GM19240 (cell line): ENCODE data around the gene CYLD.

Source experiments
- DNase-seq: peaks from one replicate; pipeline ENCODE4 v3.0.0; 2011; ENCODE audit warnings: low spot score; ENCODE audit not compliant: insufficient read length

CYLD gene

GRCh38 chr16:50739031-50739430 lies 2.9 kb upstream of the CYLD start:
- no peak for DNase-seq

- no peak for DNase-seq
These were observed 1.1 kb upstream of the CYLD start for GRCh38 chr16:50740736-50741135.

GRCh38 chr16:50741225-50741780 lies 583 bp upstream of the CYLD start:
- no peak for DNase-seq

- no peak for DNase-seq
These were observed 802 bp downstream of the CYLD start for GRCh38 chr16:50742576-50743200.

- no peak for DNase-seq
These were observed 1.8 kb downstream of the CYLD start for GRCh38 chr16:50743581-50744225.

DNA sequence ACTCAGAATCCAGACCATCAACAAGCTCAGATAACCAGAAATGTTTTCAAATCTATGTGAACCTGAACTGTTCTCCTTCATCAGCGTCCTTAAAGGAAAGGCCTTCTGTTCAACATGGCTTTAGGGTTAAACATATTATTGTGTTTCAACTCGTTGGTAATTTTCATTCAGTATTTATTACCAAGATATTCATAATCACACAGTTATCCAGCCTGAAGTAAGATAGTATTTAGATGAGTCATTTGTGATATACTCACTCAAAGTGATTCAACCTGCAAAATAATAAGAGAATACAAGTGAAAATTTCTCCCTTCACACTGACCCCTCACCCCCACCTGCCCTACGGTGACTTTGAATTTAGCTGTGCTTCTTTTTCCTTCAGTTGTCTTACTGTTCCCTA lies 3.0 kb downstream of the CYLD start:
- no peak for DNase-seq

GRCh38 chr16:50745940-50746339 lies 4.1 kb downstream of the CYLD start:
- DNase-seq, result no peak

DNA sequence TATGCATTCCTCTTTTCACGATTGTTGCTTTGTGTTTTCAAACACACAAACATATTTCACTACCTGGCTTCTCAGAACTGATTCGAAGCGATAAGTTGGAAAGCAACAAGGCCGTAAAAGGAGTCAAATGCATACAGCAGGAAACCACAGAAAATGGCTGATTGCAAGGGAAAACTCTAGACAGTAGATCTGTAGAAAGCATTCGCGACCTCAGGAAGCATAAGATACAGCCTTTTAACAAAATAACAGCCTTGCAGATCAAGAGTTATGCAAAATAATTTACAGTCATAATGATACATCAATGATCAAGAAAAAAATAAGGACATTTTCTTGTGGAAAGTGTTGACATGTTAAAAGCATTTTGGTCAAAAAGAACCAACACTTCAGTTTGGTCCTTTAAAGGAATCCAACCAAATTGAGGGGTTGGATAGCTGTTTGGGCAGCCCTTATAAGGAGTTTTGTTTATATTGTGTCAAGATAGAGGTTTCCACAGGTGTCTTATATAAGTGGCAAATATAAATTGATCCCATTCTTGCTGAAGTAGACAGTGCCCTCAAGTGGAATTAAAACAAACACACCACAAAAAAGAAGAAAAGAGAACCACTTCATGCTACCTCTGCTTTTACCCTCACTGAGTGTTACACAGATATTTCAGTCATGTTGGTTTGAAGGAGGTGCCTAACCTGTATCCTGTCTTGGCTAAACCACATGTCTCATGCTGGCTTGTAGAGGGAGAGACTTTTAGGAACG lies 5.5 kb downstream of the CYLD start:
- DNase-seq, result no peak

DNA sequence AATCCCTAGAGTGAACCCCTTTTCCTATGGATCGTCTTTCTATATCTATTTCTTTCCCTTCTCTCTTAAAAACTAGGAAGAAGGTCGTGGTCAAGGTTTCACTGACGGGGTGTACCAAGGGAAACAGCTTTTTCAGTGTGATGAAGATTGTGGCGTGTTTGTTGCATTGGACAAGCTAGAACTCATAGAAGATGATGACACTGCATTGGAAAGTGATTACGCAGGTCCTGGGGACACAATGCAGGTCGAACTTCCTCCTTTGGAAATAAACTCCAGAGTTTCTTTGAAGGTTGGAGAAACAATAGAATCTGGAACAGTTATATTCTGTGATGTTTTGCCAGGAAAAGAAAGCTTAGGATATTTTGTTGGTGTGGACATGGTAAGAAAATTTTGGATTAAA lies 9.6 kb downstream of the CYLD start:
- DNase-seq, result no peak

GRCh38 chr16:50752471-50753235 lies 10.8 kb downstream of the CYLD start:
- DNase-seq, result no peak

DNA sequence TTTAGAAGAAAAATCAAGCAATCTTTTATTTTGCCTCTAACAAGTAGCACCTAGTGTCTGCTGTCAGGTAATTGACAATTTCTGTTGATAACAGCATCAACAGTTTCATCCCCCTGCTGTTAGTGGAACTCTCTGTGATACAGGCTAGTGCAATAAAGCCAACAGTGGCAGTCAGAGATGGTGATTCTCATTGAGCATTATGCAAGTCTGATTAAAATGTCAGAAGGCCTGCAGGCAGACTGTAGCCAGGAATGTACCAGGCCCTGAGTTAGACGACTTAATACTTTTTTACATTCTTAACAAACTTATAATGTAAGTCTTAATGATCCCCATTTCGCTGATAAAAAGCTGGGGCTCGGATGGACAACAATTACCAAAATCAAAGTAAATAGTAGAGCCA lies 14.6 kb downstream of the CYLD start:
- DNase-seq, result no peak

GRCh38 chr16:50761267-50761666 lies 19.4 kb downstream of the CYLD start:
- no peak for DNase-seq

DNA sequence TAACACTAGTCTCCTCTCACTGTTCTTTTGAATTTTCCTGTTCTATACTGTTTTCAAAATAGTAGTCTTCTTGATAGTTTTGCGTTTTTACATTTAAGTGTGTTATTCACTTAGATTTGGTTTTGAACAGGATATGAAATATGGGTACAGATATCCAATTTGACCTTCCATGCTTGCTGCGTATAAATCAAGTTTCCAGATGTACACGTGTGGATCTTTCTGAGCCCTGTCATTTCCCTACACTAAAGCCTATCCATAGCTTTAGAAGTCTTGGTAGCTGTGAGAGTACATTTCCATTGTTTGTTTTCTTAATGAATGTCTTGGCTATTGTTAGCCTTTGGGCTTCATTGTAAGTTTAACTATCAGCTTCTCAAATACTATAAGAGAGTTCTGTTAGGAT lies 20.4 kb downstream of the CYLD start:
- DNase-seq, result no peak

- DNase-seq, result no peak
These were observed 21.3 kb downstream of the CYLD start for GRCh38 chr16:50763211-50763610.

GRCh38 chr16:50765260-50765659 lies 23.4 kb downstream of the CYLD start:
- no peak for DNase-seq

- DNase-seq, result no peak
These were observed 24.0 kb downstream of the CYLD start for GRCh38 chr16:50765861-50766260.

DNA sequence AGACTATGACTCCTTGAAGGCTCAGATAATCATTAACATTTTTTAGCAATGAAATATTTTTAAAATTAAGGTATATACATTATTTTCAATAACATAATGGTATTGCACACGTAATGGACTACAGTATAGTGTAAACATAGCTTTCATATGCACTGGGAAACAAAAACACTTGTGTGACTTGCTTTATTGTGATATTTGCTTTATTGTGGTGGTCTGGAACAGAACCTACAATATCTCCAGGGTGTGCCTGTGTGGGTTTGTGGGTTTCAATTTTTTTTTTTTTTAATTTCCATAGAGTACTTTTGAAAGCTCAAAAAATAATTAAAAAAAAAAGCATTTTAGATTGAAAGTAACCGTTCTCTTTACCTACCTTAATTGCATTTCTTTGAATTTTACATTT lies 25.3 kb downstream of the CYLD start:
- DNase-seq, result no peak

GRCh38 chr16:50771366-50771765 lies 29.5 kb downstream of the CYLD start:
- DNase-seq, result no peak

DNA sequence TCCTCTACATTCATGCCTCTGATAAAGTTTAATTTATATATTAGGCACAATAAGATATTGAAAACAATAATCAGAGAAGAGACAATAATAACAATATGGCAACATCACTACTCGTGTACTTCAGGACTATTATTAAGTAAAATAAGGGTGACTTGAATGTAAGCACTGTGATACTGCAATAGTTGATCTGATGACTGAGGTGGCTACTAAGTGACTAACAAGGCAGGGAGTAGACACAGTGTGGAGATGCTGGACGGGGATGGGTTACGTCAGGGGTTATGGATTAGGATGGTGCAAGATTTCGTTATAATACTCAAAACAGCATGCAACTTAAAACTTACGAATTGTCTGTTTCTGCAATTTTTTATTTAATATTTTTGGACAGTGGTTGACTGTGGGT lies 32.5 kb downstream of the CYLD start:
- DNase-seq, result no peak

GRCh38 chr16:50774960-50775359 lies 33.1 kb downstream of the CYLD start:
- DNase-seq, result no peak

GRCh38 chr16:50776037-50776436 lies 34.2 kb downstream of the CYLD start:
- DNase-seq, result no peak
